Caco-2 (cell line): ENCODE measurements around the gene PRDX6. TPM values are rescaled to one million over a fixed set of nuclear protein-coding genes. Genes with fewer than 3 reads are reported as not detected.

ENCODE experiments used
- BruUV-seq: library from RNA; stranded (reverse); fragments of 400-500 nt; replicated peaks from 2 replicates; lab custom pipeline; 2021; lab: Mats Ljungman, UMichigan
- CTCF ChIA-PET: fragments of 300-600 bp; sonication (Branson Sonifier 250); formaldehyde crosslinking; loops from one replicate; lab custom pipeline; 2022; ENCODE audit warnings: antibody characterized with exemption; lab: Charles Lee
- POLR2A ChIA-PET: fragments of 300-600 bp; sonication (Branson Sonifier 250); formaldehyde crosslinking; loops from one replicate; lab custom pipeline; 2022; ENCODE audit warnings: antibody characterized with exemption; lab: Charles Lee
- DNase-seq, 2 experiments: peaks; one replicate each; pipeline versions ENCODE4 v3.0.0 to v3.0.0-alpha.2; 2020 to 2022
- H3K27me3 ChIP-seq: replicated peaks from 2 replicates; pipeline ENCODE4 v1.6.0; 2011; ENCODE audit warnings: low read length; ENCODE audit not compliant: control insufficient read depth, insufficient read depth
- H3K36me3 ChIP-seq: 2 replicates; pipeline ENCODE4 v1.5.1; 2011; ENCODE audit warnings: low read length; ENCODE audit not compliant: control insufficient read depth, insufficient read depth
- H3K4me1 ChIP-seq: fragments of 250-450 bp; sonication (Bioruptor Pico); 2 replicates; pipeline ENCODE4 v1.5.1; 2020; ENCODE audit warnings: mild to moderate bottlenecking
- H3K4me3 ChIP-seq: 2 replicates; pipeline ENCODE4 v1.5.1; 2011; ENCODE audit warnings: low read depth, mild to moderate bottlenecking, control low read depth, low read length
- H3K9me3 ChIP-seq: fragments of 250-450 bp; sonication (Bioruptor Pico); 2 replicates; pipeline ENCODE4 v1.5.1; 2020; ENCODE audit warnings: mild to moderate bottlenecking, moderate library complexity
- H3K27ac Mint-ChIP-seq: one replicate; pipeline ENCODE4 v1.8.0; 2022; ENCODE audit warnings: mixed read lengths; ENCODE audit not compliant: unreplicated experiment
- H3K27me3 Mint-ChIP-seq: one replicate; pipeline ENCODE4 v1.8.0; 2022; ENCODE audit warnings: mixed read lengths; ENCODE audit not compliant: insufficient read depth, unreplicated experiment
- H3K36me3 Mint-ChIP-seq: one replicate; pipeline ENCODE4 v1.8.0; 2022; ENCODE audit warnings: mild to moderate bottlenecking, mixed read lengths; ENCODE audit not compliant: insufficient read depth, unreplicated experiment
- H3K4me1 Mint-ChIP-seq: one replicate; pipeline ENCODE4 v1.8.0; 2022; ENCODE audit warnings: low read depth, mixed read lengths; ENCODE audit not compliant: unreplicated experiment
- H3K4me3 Mint-ChIP-seq: one replicate; pipeline ENCODE4 v1.8.0; 2022; ENCODE audit warnings: mild to moderate bottlenecking, moderate library complexity, mixed read lengths; ENCODE audit not compliant: unreplicated experiment
- H3K9me3 Mint-ChIP-seq: one replicate; pipeline ENCODE4 v1.8.0; 2022; ENCODE audit warnings: mixed read lengths; ENCODE audit not compliant: unreplicated experiment
- intact Hi-C: fragments of 100-400 bp; cut with micrococcal nuclease; formaldehyde crosslinking; loops from one replicate; pipeline ENCODE4 v1.10.0; 2022; ENCODE audit not compliant: unreplicated experiment
- total RNA-seq: library from RNA; stranded (reverse); gene quantifications from 2 replicates; pipeline ENCODE4 v1.2.3, GENCODE V29; 2022
- TF ChIP-seq, protein P1 (sequence below), 2 experiments: fragments of 200-600 bp in 1 of 2; IDR thresholded peaks; 1 replicate in 1 of 2; 2 replicates in 1 of 2; pipeline versions ENCODE4 v1.5.1 to v1.8.0; 2011 to 2022; ENCODE audit warnings: antibody characterized with exemption in 1 of 2, control low read depth in 1 of 2, inconsistent platforms in 1 of 2, low read depth in 1 of 2, low read length in 1 of 2, mild to moderate bottlenecking in 1 of 2, moderate library complexity in 1 of 2; ENCODE audit not compliant: insufficient read depth in 1 of 2, severe bottlenecking in 1 of 2, unreplicated experiment in 1 of 2

The PRDX6 gene
- total RNA-seq, 1 experiment from 2014 or later: 540 TPM

DNA sequence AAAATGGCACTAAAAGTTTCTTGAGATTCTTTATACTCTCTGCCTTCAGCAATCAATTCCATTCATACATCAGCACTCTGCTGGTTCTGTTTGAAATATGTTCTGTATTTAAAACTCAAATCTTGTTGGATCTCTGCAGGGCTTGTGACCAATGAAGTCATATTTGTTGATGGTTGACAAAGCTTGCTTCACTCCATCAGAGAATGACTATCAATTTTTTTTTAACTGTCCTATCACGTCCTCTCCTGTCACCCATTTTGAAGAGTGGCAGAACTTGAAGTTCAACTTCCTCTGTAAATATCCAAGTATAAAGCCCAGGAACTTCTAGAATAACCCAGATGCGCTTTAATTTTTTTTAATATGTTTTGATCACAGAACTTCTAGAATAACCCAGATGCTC lies 10.9 kb downstream of the PRDX6 start:
- Mint-ChIP-seq H3K27ac (no peak overlapping the region), H3K36me3 (peaks cover 80% of the 10 kb centered on the region), H3K9me3 (no peaks in the 10 kb centered on the region), H3K27me3 (no peaks in the 10 kb centered on the region), H3K4me1 (peaks cover 14% of the 10 kb centered on the region), H3K4me3 (no peak overlapping the region)
- Histone ChIP-seq H3K36me3 (peaks cover 7% of the 10 kb centered on the region), H3K4me1 (peaks cover 20% of the 10 kb centered on the region), H3K4me3 (no peak overlapping the region), H3K27me3 (no peaks in the 10 kb centered on the region), H3K9me3 (peaks cover under 1% of the 10 kb centered on the region; the same call in 1 of the 2 replicates)
- DNase-seq: no peak
- CTCF ChIA-PET: no interaction called here
- POLR2A ChIA-PET: interaction anchor here (1.0 kb wide), 1 partner anchor 380 kb away, joined by 3 read pairs; the partner anchor contains the start of gene ZBTB37
- intact Hi-C loops: no loop called here
- no TSS peak for BruUV-seq
- TF ChIP-seq, protein P1, sequence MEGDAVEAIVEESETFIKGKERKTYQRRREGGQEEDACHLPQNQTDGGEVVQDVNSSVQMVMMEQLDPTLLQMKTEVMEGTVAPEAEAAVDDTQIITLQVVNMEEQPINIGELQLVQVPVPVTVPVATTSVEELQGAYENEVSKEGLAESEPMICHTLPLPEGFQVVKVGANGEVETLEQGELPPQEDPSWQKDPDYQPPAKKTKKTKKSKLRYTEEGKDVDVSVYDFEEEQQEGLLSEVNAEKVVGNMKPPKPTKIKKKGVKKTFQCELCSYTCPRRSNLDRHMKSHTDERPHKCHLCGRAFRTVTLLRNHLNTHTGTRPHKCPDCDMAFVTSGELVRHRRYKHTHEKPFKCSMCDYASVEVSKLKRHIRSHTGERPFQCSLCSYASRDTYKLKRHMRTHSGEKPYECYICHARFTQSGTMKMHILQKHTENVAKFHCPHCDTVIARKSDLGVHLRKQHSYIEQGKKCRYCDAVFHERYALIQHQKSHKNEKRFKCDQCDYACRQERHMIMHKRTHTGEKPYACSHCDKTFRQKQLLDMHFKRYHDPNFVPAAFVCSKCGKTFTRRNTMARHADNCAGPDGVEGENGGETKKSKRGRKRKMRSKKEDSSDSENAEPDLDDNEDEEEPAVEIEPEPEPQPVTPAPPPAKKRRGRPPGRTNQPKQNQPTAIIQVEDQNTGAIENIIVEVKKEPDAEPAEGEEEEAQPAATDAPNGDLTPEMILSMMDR (IDR thresholded peaks at IDR 0.05; ENCODE audit: insufficient read depth in 1 of 2, low read depth in 1 of 2, low read length in 1 of 2, severe bottlenecking in 1 of 2, unreplicated experiment in 1 of 2): no peak

DNA sequence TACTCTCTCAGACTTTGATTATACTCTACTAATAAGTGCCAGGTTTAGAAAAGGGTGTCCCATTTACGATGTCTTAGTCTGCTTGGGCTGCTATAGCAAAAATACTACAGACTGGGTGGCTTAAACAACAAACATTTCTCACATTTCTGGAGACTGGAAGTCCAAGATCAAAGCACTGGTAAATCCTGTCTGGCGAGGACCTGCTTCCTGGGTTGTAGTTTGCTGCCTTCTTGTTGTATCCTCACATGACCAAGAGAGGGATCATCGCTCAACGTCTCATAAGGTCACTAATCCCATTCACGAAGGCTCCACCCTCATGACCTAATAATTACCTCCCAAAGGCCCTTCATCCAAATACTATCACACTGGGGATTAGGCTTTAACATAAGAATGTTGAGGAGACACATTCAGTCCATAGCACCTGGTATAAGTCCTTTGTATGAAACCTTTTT lies 12.0 kb downstream of the PRDX6 start:
- DNase-seq: peak; percentile 80

DNA sequence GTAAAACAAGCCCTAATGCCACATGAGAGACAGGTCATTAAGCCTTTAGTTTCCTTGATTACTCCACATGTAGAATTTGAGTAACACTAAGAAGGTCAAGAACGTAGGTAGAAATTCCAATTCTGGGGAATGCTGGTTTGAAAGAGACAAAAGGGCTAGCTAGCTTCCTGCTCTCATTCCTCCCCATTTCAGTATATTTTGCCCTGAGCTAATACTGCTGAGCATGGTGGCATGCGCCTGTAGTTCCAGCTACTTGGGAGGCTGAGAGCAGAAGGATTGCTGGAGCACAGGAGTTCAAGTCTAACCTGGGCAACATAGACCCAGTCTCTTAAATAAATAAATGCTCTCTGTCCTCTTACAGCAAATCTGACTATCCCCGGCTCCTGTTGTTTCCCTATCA lies 12.8 kb downstream of the PRDX6 start:
- CTCF ChIA-PET: interaction anchor here (0.6 kb wide), 1 partner anchor 524 kb away, joined by 6 read pairs; no protein-coding TSS in a partner anchor
- H3K36me3 ChIP-seq: peaks cover 7% of the 10 kb centered on the region
- Mint-ChIP-seq H3K9me3 (peaks cover 10% of the 10 kb centered on the region), H3K27ac (peak overlapping the region; percentile 37), H3K36me3 (peaks cover 63% of the 10 kb centered on the region), H3K27me3 (no peaks in the 10 kb centered on the region), H3K4me1 (peaks cover 14% of the 10 kb centered on the region), H3K4me3 (peak overlapping the region; percentile 16)
- peaks cover 20% of the 10 kb centered on the region for H3K4me1 ChIP-seq
- H3K9me3 ChIP-seq: peaks cover 6% of the 10 kb centered on the region; the same call in 1 of the 2 replicates
- TF ChIP-seq, protein P1 (IDR thresholded peaks at IDR 0.05; ENCODE audit: insufficient read depth in 1 of 2, low read depth in 1 of 2, low read length in 1 of 2, severe bottlenecking in 1 of 2, unreplicated experiment in 1 of 2): no peak
- no peaks in the 10 kb centered on the region for H3K27me3 ChIP-seq
- DNase-seq: no peak
- intact Hi-C loops: loop anchor here (1.0 kb wide), 3 partner anchors 13 to 59 kb away; partner anchors contain the start of gene PRDX6
- POLR2A ChIA-PET: no interaction called here
- no peak overlapping the region for H3K4me3 ChIP-seq
- BruUV-seq: no TSS peak

More for the DNA sequence above, 12.0 kb downstream of the PRDX6 start:
- Histone ChIP-seq H3K36me3 (peaks cover 7% of the 10 kb centered on the region), H3K9me3 (peaks cover 6% of the 10 kb centered on the region; the same call in 1 of the 2 replicates), H3K27me3 (no peaks in the 10 kb centered on the region), H3K4me3 (no peak overlapping the region), H3K4me1 (peaks cover 20% of the 10 kb centered on the region)
- Mint-ChIP-seq H3K4me1 (peaks cover 14% of the 10 kb centered on the region), H3K36me3 (peaks cover 70% of the 10 kb centered on the region), H3K27ac (peak overlapping the region; percentile 65), H3K4me3 (no peak overlapping the region), H3K9me3 (peaks cover 7% of the 10 kb centered on the region), H3K27me3 (no peaks in the 10 kb centered on the region)
- ChIA-PET CTCF (no interaction called here), POLR2A (interaction anchor here (0.5 kb wide), 1 partner anchor 18 kb away, joined by 3 read pairs; no protein-coding TSS in a partner anchor)
- intact Hi-C loops: loop anchor here (1.0 kb wide), 3 partner anchors 12 to 58 kb away; partner anchors contain the start of gene PRDX6
- BruUV-seq: no TSS peak
- TF ChIP-seq, protein P1 (IDR thresholded peaks at IDR 0.05; ENCODE audit: insufficient read depth in 1 of 2, low read depth in 1 of 2, low read length in 1 of 2, severe bottlenecking in 1 of 2, unreplicated experiment in 1 of 2): no peak
